GM18502 (cell line): ENCODE results near the gene NCBP3.

Source experiments
- ATAC-seq: cut with Tn5 transposase; IDR thresholded peaks from one replicate; pipeline ENCODE4 v1.9.1; 2021; ENCODE audit warnings: mild to moderate bottlenecking; ENCODE audit not compliant: unreplicated experiment, poor library complexity

Gene NCBP3

GRCh38 chr17:3845621-3846436, at the start of gene NCBP3:
Gene NCBP3 (minus strand): TSS chr17:3846246. CDS start chr17:3846223, 23 bp downstream.
- ATAC-seq = peak; percentile 96

DNA sequence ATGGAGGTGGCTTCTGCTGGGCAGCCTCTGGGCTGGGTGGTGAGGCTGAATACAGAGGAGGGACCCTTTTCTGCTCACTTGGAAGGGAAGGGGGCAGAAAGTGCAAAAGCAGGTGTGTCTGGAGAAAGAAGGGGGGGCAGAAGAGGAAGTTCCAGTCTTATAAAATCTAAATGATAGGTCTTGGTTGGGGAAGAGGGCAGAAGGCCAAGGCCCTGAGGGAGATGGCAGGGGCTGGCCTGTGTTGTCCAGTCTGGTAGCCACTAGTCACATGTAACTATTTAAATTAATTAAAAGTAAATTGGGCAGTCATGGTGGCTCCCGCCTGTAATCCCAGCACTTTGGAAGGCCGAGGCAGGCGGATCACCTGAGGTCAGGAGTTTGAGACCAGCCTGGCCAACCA, 49.3 kb upstream of the NCBP3 start:
- no peak for ATAC-seq

DNA sequence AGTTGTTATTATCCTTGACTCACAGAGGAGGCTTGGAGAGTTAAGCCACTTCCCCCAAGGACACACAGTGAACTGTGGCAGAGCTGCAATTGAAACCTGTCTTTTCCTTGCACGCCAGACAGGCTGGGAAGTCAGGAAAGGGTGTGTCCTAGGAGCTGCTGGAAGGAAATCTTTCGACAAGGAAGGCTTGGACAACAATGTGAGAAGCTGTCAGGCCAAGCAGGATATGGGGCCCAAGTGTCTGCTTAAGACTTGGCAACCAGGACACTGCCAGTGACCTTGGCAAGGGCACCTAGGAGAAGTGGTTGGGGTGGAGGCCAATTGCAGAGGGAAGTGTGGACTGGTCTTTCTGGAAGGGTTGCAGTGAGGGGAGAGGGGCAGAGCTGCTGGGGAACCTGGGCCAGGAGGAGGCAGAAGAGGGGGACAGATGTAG, 48.9 kb upstream of the NCBP3 start:
- no peak for ATAC-seq

DNA sequence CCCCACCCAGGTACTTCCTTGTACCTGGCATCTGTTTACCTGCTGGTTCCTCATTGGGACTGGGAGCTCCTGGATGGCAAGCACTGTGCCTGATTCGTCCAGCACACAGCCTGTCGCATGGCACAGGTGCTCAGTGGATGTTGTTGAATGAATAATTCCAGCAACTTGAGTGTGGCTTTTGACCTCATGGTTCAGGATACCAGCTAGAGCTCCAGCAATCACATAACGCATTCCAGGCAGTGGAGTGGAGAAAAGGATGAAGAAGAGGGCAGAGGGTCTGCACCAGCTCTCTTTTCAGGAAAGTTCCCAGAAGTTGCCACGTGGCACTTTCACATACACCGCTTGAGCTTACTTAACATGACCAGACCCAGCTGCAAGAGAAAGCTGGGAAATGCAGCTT, 48.1 kb upstream of the NCBP3 start:
- ATAC-seq = no peak

GRCh38 chr17:3893720-3894116, 47.7 kb upstream of the NCBP3 start:
- no peak for ATAC-seq

DNA sequence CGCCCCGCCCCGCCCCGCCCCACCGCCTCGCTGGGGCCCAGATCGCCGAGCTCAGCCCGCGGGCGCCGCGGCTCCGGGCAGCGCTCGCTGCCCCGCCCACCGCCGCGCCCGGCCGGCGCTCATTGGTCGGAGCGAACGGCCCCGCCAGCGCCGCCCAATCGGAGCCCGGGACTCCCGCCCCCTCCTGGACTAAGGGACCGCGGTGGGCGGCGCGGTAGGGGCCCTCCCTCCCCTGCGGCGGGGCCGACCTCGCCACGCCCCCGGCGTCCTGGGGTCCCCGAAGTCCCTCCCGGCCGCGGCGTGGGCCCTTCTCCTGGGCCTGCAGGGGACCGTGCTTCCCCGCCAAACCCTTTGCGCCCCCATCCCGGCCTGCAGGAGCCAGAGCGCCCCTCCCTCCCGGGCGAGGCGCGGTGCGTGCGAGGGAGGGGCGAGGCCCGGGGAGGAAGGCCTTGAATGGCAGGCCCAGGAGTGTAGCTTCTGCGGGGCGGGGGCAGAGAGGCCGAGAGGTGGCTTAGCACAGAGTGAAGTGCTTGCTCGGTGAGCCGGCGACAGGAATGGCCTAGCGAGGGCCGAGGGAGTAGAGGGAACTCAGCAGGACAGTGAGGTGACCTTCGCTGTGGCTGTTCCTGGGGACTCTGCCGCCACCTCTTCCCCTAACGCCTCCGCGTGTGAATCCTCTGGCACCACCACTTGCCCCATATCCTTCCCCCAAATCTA, 47.1 kb upstream of the NCBP3 start, which contains the start of gene CAMKK1:
CAMKK1 (minus strand) TSS at position 51 of the 717 bp plus-strand sequence. CDS start 7,366 bp downstream, outside the sequence.
- peak; percentile 91 for ATAC-seq

DNA sequence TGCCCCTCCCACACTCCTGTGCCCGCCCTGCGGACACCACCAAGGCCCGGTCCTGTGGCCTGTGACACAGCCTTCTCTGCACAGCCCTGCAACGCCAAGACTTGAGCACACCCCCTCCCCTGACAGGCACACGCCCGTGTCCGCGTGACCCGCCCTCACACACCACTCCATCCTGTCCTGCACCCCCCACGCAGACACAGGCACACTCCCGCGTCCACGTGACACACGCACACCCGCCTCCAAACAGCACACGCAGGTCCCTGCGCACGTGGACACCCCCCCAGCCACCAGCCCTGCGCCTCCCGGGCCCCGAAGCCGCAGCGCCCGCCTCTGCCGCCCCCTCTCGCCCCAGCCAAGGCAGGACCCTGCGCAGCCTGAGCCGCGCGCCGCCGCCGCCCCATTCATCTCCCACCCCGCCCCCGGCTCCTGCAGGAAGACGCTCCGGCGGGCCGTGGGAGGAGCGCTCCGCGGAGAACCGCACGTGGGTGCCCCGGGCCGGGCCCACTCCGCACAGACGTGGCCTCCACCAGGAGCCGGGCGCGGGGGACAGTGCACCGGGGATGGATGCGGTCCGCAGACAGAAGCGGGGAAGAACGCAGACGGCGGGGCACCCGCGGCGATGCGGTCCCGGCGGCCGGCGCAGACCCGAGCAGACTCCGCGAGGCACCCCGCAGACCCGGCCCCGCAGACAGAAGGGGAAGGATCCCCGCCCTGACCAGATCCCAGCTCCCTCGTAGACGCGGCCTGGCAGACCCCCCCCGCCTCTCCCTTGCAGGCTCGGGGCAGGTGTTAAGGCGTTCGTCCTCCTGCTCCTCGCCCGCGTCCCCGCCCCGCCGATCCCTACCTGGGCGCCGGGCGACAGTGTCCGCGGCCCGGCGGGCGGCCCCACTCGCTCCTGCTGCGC, 46.3 kb upstream of the NCBP3 start:
- peak; percentile 19 for ATAC-seq

GRCh38 chr17:3891626-3892094, 45.6 kb upstream of the NCBP3 start:
- no peak for ATAC-seq

GRCh38 chr17:3890878-3891219, 44.8 kb upstream of the NCBP3 start:
- ATAC-seq = no peak

DNA sequence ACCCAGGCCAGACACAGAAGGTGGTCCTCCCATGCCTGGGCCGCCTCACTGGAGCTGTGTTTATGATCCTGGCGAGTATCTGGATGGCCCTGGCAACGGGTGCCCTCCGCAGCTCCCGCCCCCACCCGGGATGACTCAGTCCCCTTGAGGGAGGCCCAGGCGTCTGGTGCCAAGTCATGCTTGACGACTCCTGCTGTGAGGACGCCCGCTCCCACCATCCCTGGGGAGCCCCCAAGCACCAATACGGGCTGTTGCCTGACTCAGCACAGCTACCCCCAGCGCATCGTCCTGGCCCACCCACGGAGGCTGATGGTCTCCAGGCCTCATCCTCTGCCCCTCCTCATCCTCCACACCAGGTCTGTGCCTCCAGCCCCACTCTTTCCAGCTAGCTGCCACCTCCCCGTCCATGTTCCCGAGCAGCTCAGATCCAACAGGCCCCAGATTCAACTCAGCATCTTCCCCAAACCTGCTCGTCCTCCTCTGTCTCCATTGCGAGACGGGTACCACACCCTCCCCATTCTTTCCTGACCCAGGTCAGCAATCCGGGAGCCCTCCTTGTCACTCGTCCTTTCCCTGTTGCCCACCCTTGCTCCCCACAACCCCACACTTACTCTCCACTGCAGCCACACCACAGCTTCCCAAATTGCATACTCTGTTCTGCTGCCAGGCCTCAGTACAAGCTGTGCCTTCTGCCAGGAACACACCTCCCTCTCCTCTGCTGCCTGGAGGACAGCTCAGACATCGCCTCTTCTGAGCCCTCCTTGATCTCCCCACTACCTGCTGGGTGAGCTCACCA, 44.2 kb upstream of the NCBP3 start:
- no peak for ATAC-seq

- no peak for ATAC-seq
These were observed 43.4 kb upstream of the NCBP3 start for GRCh38 chr17:3889325-3890012.

DNA sequence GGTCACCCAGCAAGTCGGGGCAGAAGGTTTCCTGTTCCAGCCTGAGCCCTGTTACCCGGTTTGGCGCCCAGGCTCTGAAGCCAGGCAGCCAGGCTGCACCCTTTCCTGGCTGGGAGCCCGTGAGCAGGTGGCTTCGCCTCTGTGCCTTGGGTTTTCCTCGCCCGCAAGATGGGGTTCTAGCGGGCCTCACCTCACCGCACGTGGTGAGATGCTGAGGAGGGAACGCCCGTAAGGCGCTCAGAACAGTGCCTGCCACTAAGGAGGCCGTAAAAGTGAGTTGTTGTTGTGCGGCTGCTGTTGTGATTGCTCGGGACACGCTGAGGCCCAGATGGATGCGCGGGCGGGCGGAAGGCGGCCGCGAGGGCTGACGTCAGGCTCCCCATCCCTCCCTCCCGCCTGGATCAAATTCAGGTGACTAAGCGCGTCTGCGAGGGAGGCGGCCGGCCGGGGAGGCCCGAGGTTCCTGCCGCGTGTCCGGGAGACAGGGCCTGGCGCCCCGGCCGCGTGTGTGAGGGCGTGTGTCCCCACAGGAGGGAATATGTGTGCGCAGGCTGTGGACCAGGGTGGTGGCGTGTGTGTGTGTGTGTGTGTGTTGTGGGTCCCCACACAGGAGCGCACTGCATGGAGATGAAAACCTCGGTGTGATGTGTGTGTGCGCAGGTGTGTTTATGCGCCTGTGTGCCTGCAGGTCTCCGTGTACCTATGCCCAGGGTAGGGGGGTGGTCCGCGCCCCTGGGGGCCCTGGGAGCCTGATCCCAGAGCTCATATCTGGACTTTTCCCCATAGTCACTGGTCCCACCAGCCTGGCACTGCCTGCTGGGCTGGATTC, 42.5 kb upstream of the NCBP3 start:
- ATAC-seq = no peak

GRCh38 chr17:3887804-3888203, 41.8 kb upstream of the NCBP3 start:
- ATAC-seq = no peak

GRCh38 chr17:3887394-3887793, 41.3 kb upstream of the NCBP3 start:
- no peak for ATAC-seq

DNA sequence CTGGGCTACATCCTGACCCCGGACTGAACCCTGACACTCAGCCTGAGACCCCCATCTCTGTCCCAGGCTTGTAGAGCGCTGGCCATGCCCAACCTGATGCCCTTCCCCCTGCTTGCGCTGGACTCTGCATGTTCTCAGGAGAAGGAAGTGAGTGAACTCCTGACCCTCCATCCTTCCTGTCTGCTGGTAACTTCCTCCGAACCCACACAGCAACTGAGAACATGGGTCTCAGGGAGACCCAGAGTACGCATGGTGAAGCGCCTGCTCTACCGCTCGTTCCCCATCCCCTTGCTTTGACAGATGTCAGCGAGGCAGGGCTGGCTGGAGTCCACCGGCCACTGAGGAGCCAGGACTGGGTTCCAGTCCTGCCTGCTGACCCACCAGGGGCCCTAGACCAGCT, 40.7 kb upstream of the NCBP3 start:
- no peak for ATAC-seq

- no peak for ATAC-seq
These were observed 39.9 kb upstream of the NCBP3 start for GRCh38 chr17:3885970-3886369.

DNA sequence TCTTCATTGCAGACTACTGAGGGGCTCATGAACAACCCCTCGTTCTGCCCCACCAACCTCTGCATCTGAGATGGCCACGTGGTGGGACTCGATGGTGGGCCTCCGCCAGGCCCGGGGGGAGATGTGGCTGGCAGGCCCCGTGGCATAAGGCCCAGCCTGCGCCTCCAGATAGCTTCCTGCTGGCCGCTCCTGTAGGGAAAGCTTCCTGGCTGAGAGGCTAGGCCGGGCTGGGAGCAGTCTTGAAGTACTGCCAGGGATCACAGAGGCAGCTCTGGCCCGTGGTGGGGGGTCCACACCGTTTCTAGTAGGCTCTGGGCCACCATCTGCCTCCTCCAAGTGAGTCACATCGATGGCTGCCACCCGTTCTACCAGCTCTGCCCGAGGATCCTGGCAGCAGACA, 39.2 kb upstream of the NCBP3 start:
- ATAC-seq = no peak

GRCh38 chr17:3884188-3884587, 38.1 kb upstream of the NCBP3 start:
- ATAC-seq = no peak
